ENCODE results near the gene INSR.

Gene INSR

DNA sequence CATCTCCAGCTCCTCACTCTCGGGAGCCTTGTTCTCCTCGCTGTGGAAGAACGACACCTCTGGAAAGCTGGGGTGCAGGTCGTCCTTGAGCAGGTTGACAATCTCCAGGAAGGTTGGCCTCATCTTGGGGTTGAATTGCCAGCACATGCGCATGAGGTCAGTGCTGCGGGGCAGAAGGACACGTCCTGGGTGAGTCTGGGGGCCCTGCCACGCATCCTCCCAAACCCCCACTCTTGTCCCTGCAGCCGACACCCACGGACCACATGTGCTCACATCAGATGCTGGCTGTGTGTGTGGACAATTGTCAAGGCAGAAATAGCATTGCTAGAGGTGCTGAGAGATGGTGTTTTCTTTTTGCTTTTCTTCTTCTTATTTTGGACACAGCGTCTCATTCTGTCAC is 177.0 kb downstream of the INSR start:
- no peak for TF ChIP-seq CTCF (IDR thresholded peaks at IDR 0.05; ENCODE audit: low read depth, low read length)
- H3K4me3 ChIP-seq (ENCODE audit: low read depth, low read length): no peak overlapping the region

- no peak overlapping the region for H3K4me3 ChIP-seq (ENCODE audit: low read depth, low read length)
- TF ChIP-seq CTCF (IDR thresholded peaks at IDR 0.05; ENCODE audit: low read depth, low read length): no peak
Measured at GRCh38 chr19:7115721-7116120, 178.5 kb downstream of the INSR start.

- TF ChIP-seq CTCF (IDR thresholded peaks at IDR 0.05; ENCODE audit: low read depth, low read length): no peak
- no peak overlapping the region for H3K4me3 ChIP-seq (ENCODE audit: low read depth, low read length)
Measured at GRCh38 chr19:7113233-7113632, 181.0 kb downstream of the INSR start.

DNA sequence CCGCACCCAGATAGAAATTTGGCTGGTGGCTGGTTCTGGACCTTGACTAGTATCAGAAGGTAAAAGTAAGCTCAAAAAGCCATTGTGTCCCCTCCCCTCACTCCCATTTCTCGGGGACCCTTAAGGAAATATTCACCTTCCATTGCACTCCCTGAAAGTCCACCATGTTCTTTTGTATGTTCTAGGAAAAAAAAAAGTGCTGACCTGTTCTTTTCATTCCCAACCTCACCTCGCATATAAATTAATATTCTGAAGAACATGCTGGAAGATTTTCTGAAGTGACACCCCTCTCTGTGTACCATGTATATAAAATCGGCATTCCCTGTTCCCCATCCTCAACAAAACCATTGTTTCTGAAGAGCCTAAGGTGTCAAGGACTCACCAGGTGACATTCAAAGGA is 181.5 kb downstream of the INSR start:
- TF ChIP-seq CTCF (IDR thresholded peaks at IDR 0.05; ENCODE audit: low read depth, low read length): no peak
- H3K4me3 ChIP-seq (ENCODE audit: low read depth, low read length): no peak overlapping the region

DNA sequence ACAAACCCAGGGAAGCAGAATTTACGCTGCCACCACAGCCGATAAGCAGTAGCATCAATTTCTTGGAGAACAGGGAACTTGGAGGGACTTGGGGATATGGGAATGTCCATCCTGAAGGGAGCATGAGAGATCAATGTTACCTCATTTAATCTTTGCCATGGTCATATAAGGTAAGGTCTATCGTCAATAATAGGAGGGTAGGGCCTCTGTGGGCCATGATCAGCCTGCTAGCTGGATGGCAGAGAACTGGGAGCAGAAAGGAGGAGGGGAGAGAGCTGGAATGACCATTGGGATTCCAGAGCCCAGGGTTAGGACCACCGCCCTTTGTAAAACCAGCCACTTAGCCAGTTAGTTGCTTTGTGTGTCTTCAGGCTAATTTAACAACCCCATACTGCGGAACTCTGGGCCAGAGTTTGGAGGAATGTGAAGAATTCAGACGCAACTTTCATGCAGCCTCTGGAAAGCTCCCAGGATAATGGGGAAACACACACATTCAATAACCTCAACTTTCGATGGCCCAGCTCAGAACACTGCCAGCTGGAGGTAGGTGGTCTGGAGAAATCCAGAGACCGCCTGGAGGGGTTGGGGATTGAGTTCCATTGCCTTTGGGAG is 184.4 kb downstream of the INSR start:
- H3K4me3 ChIP-seq (ENCODE audit: low read depth, low read length): no peak overlapping the region
- TF ChIP-seq CTCF (IDR thresholded peaks at IDR 0.05; ENCODE audit: low read depth, low read length): no peak

- H3K4me3 ChIP-seq (ENCODE audit: low read depth, low read length): no peak overlapping the region
- no peak for TF ChIP-seq CTCF (IDR thresholded peaks at IDR 0.05; ENCODE audit: low read depth, low read length)
Measured at GRCh38 chr19:7106711-7107657, 187.2 kb downstream of the INSR start.
